NCI-H1694 (cell line): ENCODE data around the gene ACVRL1.

Experiments
- DNase-seq: peaks from one replicate; lab custom pipeline; 2025; lab: John Stamatoyannopoulos, UW

Gene ACVRL1

DNA sequence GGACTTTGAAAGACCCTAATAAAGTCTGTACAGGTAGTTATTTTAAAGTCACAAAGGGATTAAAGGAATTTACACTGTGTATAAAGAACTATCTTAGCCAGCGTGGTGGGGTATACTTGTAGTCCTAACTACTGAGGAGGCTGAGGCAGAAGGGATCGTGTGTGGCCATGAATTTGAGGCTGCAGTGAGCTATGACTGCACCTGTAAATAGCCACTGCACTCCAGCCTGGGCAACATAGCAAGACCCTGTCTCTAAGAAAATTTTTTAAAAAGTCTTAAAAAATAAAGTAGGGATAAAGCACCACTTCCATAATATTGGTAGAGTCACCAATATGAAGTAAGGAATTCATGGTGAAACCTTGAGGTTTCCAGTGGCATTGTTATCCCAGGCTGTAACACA, 62.3 kb downstream of the ACVRL1 start:
- no peak for DNase-seq

- no peak for DNase-seq
Observed at GRCh38 chr12:51970904-51971646, 63.8 kb downstream of the ACVRL1 start.

DNA sequence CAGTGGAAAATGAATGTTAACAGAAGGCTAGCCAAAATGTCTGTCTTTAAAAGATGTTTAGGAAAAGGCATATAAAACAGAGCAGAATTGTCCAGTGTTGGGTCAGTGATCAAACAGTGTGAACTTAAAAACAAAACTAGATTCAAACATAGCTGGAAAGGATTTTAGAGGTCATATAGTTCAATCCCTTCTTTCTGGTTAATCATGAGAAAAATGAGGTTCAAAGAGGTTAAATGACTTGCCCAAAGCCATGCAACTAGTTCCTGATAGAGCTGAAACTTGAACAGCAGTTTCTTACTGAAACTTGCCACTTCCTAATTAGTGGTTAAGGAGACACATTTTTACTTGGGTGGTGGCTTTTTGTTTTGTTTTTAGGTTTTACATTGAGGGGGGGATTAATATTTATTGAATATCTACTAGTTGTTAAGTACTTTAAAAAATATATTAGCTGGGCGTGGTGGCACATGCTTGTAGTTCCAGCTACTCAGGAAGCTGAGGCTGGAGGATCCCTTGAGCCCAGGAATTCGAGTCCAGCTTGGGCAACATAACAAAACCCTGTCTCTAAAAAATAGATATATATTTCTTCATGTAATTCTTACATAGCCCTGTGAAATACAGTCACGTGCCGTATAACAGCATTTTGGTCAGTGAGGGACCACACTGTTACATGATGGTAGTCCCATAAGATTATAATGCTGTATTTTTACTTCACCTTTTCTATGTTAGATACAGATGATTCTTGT, 64.5 kb downstream of the ACVRL1 start:
- no peak for DNase-seq

DNA sequence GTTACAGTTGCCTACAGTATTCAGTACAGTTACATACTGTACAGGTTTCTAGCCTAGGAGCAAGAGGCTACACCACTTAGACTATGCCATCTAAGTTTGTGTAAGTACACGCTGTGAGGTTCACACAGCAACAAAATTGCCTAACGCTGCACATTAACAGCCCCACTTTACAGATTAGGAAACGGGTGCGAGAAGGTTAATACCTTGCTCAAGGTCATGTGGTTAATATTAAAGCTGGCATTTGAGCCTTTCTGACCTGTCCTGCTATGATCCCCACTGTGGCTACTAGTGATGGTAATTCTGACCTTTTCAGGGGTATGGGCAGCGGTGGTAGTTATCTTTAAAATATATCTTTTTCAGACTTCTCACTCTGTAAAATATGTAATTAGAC, 65.1 kb downstream of the ACVRL1 start:
- DNase-seq: no peak

GRCh38 chr12:51972849-51973273, 65.6 kb downstream of the ACVRL1 start:
- DNase-seq: no peak
